ENCODE data around the gene AK8.

The AK8 gene

GRCh38 chr9:132732326-132733259 is 145.5 kb downstream of the AK8 start:
- DNase-seq (ENCODE audit: low spot score), result no peak
- TF ChIP-seq CTCF (IDR thresholded peaks at IDR 0.05; ENCODE audit: extremely low read depth, missing control alignments), result no peak

GRCh38 chr9:132731230-132731629 is 146.9 kb downstream of the AK8 start:
- no peak for DNase-seq (ENCODE audit: low spot score)
- TF ChIP-seq CTCF (IDR thresholded peaks at IDR 0.05; ENCODE audit: extremely low read depth, missing control alignments), result no peak

- no peak for TF ChIP-seq CTCF (IDR thresholded peaks at IDR 0.05; ENCODE audit: extremely low read depth, missing control alignments)
- DNase-seq (ENCODE audit: low spot score), result no peak
Observed at GRCh38 chr9:132730054-132731033, 147.7 kb downstream of the AK8 start.

GRCh38 chr9:132729235-132729890 is 148.7 kb downstream of the AK8 start:
- DNase-seq (ENCODE audit: low spot score), result no peak
- no peak for TF ChIP-seq CTCF (IDR thresholded peaks at IDR 0.05; ENCODE audit: extremely low read depth, missing control alignments)

- DNase-seq (ENCODE audit: low spot score), result no peak
- no peak for TF ChIP-seq CTCF (IDR thresholded peaks at IDR 0.05; ENCODE audit: extremely low read depth, missing control alignments)
Observed at GRCh38 chr9:132728497-132728896, 149.6 kb downstream of the AK8 start.

- DNase-seq (ENCODE audit: low spot score), result no peak
- no peak for TF ChIP-seq CTCF (IDR thresholded peaks at IDR 0.05; ENCODE audit: extremely low read depth, missing control alignments)
Observed at GRCh38 chr9:132728071-132728470, 150.0 kb downstream of the AK8 start.

Measured in GM20000 (cell line).